Measurements from ENCODE around the gene TAS2R3. TPM values are rescaled to one million over a fixed set of nuclear protein-coding genes. Genes with fewer than 3 reads are reported as not detected.

TAS2R3 gene
- total and polyA plus RNA-seq, 2 of the 13 experiments (the other 11 are each of a cell fraction or from before 2014, with no cell fraction given) = 0.74 to 1.1 TPM

GRCh38 chr7:141754939-141755338 lies 9.0 kb upstream of the TAS2R3 start (continued):
- no peak for TF ChIP-seq GLMP (CRISPR knock-in tag; IDR thresholded peaks at IDR 0.05; ENCODE audit: borderline replicate concordance)
- no peak for TF ChIP-seq ZXDC (CRISPR knock-in tag; IDR thresholded peaks at IDR 0.05)
- no peak for TF ChIP-seq ZBTB25 (CRISPR knock-in tag; IDR thresholded peaks at IDR 0.05)
- no peak for TF ChIP-seq ATF5 (CRISPR knock-in tag; IDR thresholded peaks at IDR 0.05; ENCODE audit: low read depth)
- peak; percentile 63 for TF ChIP-seq CTCF (CRISPR knock-in tag; IDR thresholded peaks at IDR 0.05)
- TF ChIP-seq STAG1 (CRISPR knock-in tag; IDR thresholded peaks at IDR 0.05) = peak; percentile 44
- TF ChIP-seq SATB2 (CRISPR knock-in tag; IDR thresholded peaks at IDR 0.05) = no peak
- TF ChIP-seq NFIB (CRISPR knock-in tag; IDR thresholded peaks at IDR 0.05; ENCODE audit: borderline replicate concordance) = no peak
- no peak for TF ChIP-seq ZSCAN22 (CRISPR knock-in tag; IDR thresholded peaks at IDR 0.05)
- TF ChIP-seq HNRNPK (IDR thresholded peaks at IDR 0.05; ENCODE audit: low read depth, low read length, poor library complexity, severe bottlenecking) = no peak
- peak; percentile 70; the same call in 1 of the 2 replicates for TF ChIP-seq ZBTB33 (CRISPR knock-in tag; IDR thresholded peaks at IDR 0.05)
- TF ChIP-seq ZFP1 (CRISPR knock-in tag; IDR thresholded peaks at IDR 0.05) = no peak
- no peak for TF ChIP-seq SP2 (CRISPR knock-in tag; IDR thresholded peaks at IDR 0.05)
- TF ChIP-seq ZNF24 (IDR thresholded peaks at IDR 0.05) = no peak
- TF ChIP-seq ZNF235 (CRISPR knock-in tag; IDR thresholded peaks at IDR 0.05; ENCODE audit: borderline replicate concordance) = no peak
- no peak for TF ChIP-seq HMGXB3 (CRISPR knock-in tag; IDR thresholded peaks at IDR 0.05; ENCODE audit: borderline replicate concordance)
